ENCODE data around the gene ZNF319. TPM values are rescaled to one million over a fixed set of nuclear protein-coding genes. Genes with fewer than 3 reads are reported as not detected.

The ZNF319 gene
- total and polyA plus RNA-seq, 2 of the 4 experiments (the other 2 are of a cell fraction) = 0.90 to 6.3 TPM

GRCh38 chr16:57947261-57947660 is 53.2 kb downstream of the ZNF319 start:
- CTCF ChIA-PET = interaction anchor here (1.3 kb wide), 1 partner anchor 16 kb away, joined by 4 read pairs; no protein-coding TSS in a partner anchor
- H3K56ac ChIP-seq (ENCODE audit: extremely low read depth, insufficient read depth, low read length) = no peak overlapping the region

More at GRCh38 chr16:57947261-57947660, 53.2 kb downstream of the ZNF319 start:
- H2AK5ac ChIP-seq (ENCODE audit: low read depth, low read length) = no peak overlapping the region
- H3K4me2 ChIP-seq (ENCODE audit: low read depth, low read length) = no peak overlapping the region
- no peak overlapping the region for H3K23ac ChIP-seq (ENCODE audit: low read depth, low read length)
- peaks cover 35% of the 10 kb centered on the region for H3K27me3 ChIP-seq (ENCODE audit: control insufficient read depth, insufficient read depth, low read length)
- POLR2A ChIA-PET (ENCODE audit: unreplicated experiment) = no interaction called here
- no peaks in the 10 kb centered on the region for H3K9me1 ChIP-seq (ENCODE audit: insufficient read depth, low read length)
- H3K18ac ChIP-seq (ENCODE audit: low read depth, low read length) = no peak overlapping the region
- intact Hi-C loops (cut with micrococcal nuclease) = no loop called here
- no peaks in the 10 kb centered on the region for H4K20me1 ChIP-seq (ENCODE audit: insufficient read depth, low read length)
- BruUV-seq (replicated peaks) = no TSS peak
- no peaks in the 10 kb centered on the region for H3K79me1 ChIP-seq (ENCODE audit: low read depth in 1 of 2, low read length in 2 of 2)
- H4K5ac ChIP-seq (ENCODE audit: low read depth, low read length) = no peak overlapping the region
- ATAC-seq (ENCODE audit: low read depth) (no peak), DNase-seq (no peak)
- H2BK5ac ChIP-seq (ENCODE audit: low read depth, low read length, poor library complexity, severe bottlenecking) = no peak overlapping the region
- H3K36me3 ChIP-seq (ENCODE audit: control insufficient read depth, insufficient read depth, low read length) = no peaks in the 10 kb centered on the region
- TF ChIP-seq CTCF (conservative IDR thresholded peaks at IDR 0.05; ENCODE audit: low read depth, low read length) = no peak
- no peak for TF ChIP-seq CEBPB (IDR thresholded peaks at IDR 0.05; ENCODE audit: low read depth, low read length)
- TF ChIP-seq FOS (IDR thresholded peaks at IDR 0.05; ENCODE audit: low read depth, low read length) = no peak
- TF ChIP-seq CHD1 (IDR thresholded peaks at IDR 0.05; ENCODE audit: low read depth, low read length) = no peak
- no peak overlapping the region for H4K91ac ChIP-seq (ENCODE audit: insufficient read depth, low read depth, low read length)
- in situ Hi-C loops (cut with MboI; ENCODE audit: low sequenced_read_pairs) = no loop called here
- H2BK120ac ChIP-seq (ENCODE audit: low read depth, low read length) = no peak overlapping the region
- no peaks in the 10 kb centered on the region for H3K4me1 ChIP-seq (ENCODE audit: control insufficient read depth, insufficient read depth, low read length)
- H3K4ac ChIP-seq (ENCODE audit: low read depth, low read length) = no peak overlapping the region
- no peak overlapping the region for H4K8ac ChIP-seq (ENCODE audit: low read depth in 2 of 2, low read length in 2 of 2)
- no peak overlapping the region for H3K27ac ChIP-seq (ENCODE audit: insufficient read depth, low read length)
- no peak overlapping the region for H2BK20ac ChIP-seq (ENCODE audit: low read depth, low read length)
- no peak overlapping the region for H2AK9ac ChIP-seq (replicated peaks; ENCODE audit: low read depth, low read length, poor library complexity)
- no peak overlapping the region for H3K4me3 ChIP-seq (ENCODE audit: insufficient read depth, low read depth, low read length)
- no peak overlapping the region for H3K9ac ChIP-seq (ENCODE audit: low read depth, low read length)
- no peak overlapping the region for H2AFZ ChIP-seq (replicated peaks; ENCODE audit: low read length, poor library complexity)
- H3K14ac ChIP-seq (replicated peaks; ENCODE audit: low read depth, low read length) = no peak overlapping the region
- WGBS, 2 experiments (ENCODE audit: extremely low coverage in 2 of 2, insufficient read length in 1 of 2) = 40% methylated on average over 1 of the region's 2 CpGs; no CpG with 5 or more reads in 1 of the 2 experiments
- H2BK15ac ChIP-seq (ENCODE audit: low read depth, low read length) = no peak overlapping the region
- no peaks in the 10 kb centered on the region; the same call in 1 of the 2 replicates for H3K9me3 ChIP-seq (ENCODE audit: control insufficient read depth, insufficient read depth, low read length)
- dilution Hi-C loops (cut with HindIII; ENCODE audit: low sequenced_read_pairs, unreplicated experiment) = no loop called here
